H9 (cell line): ENCODE measurements around the gene EIF2S2. TPM values are rescaled to one million over a fixed set of nuclear protein-coding genes. Genes with fewer than 3 reads are reported as not detected.
A peak's percentile ranks its signal among the peaks of the same experiment; 100 is the strongest.

Experiments
- DNase-seq: peaks from one replicate; pipeline ENCODE4 v3.0.0-alpha.2; 2017
- H2AFZ ChIP-seq: one replicate; pipeline ENCODE4 v1.6.1; 2013; ENCODE audit warnings: mild to moderate bottlenecking, low read length, control low read depth, moderate library complexity
- H2AK5ac ChIP-seq: 2 replicates; pipeline ENCODE4 v1.6.1; 2013; ENCODE audit warnings: low read length, control low read depth, mixed read lengths; ENCODE audit not compliant: insufficient read length
- H2BK120ac ChIP-seq: one replicate; pipeline ENCODE4 v1.6.1; 2013; ENCODE audit warnings: low read depth, mild to moderate bottlenecking, low read length, control low read depth, inconsistent platforms; ENCODE audit not compliant: poor library complexity, severe bottlenecking
- H2BK12ac ChIP-seq: 2 replicates; pipeline ENCODE4 v1.6.1; 2013; ENCODE audit warnings: low read length, control low read depth, mixed read lengths, low read depth; ENCODE audit not compliant: insufficient read length
- H2BK15ac ChIP-seq: 2 replicates; pipeline ENCODE4 v1.6.1; 2013; ENCODE audit warnings: low read depth, low read length, control low read depth
- H2BK20ac ChIP-seq: one replicate; pipeline ENCODE4 v1.6.1; 2013; ENCODE audit warnings: low read depth, mild to moderate bottlenecking, low read length, control low read depth, inconsistent platforms; ENCODE audit not compliant: poor library complexity, severe bottlenecking
- H2BK5ac ChIP-seq: 2 replicates; pipeline ENCODE4 v1.6.1; 2013; ENCODE audit warnings: low read length, control low read depth, mixed read lengths; ENCODE audit not compliant: insufficient read length
- H3K14ac ChIP-seq: 2 replicates; pipeline ENCODE4 v1.6.1; 2013; ENCODE audit warnings: low read length, control low read depth; ENCODE audit not compliant: insufficient read depth
- H3K18ac ChIP-seq: 2 replicates; pipeline ENCODE4 v1.6.1; 2013; ENCODE audit warnings: low read depth, mild to moderate bottlenecking, mixed read lengths, low read length, control low read depth; ENCODE audit not compliant: insufficient read length
- H3K23ac ChIP-seq: 2 replicates; pipeline ENCODE4 v1.6.1; 2013; ENCODE audit warnings: low read length, control low read depth, mixed read lengths, low read depth; ENCODE audit not compliant: insufficient read length
- H3K23me2 ChIP-seq: 2 replicates; pipeline ENCODE4 v1.6.1; 2013; ENCODE audit warnings: low read depth, mild to moderate bottlenecking, mixed read lengths, low read length, control low read depth; ENCODE audit not compliant: insufficient read length, poor library complexity, severe bottlenecking
- H3K27ac ChIP-seq: 2 replicates; pipeline ENCODE4 v1.5.1; 2013; ENCODE audit warnings: low read length, control low read depth, mixed read lengths, low read depth; ENCODE audit not compliant: insufficient read length
- H3K27me3 ChIP-seq: 2 replicates; pipeline ENCODE4 v1.6.1; 2013; ENCODE audit warnings: low read length, control low read depth, inconsistent platforms; ENCODE audit not compliant: insufficient read depth
- H3K4ac ChIP-seq: 2 replicates; pipeline ENCODE4 v1.6.1; 2013; ENCODE audit warnings: low read depth, mild to moderate bottlenecking, control low read depth, inconsistent platforms, low read length, moderate library complexity
- H3K4me1 ChIP-seq: 2 replicates; pipeline ENCODE4 v1.6.1; 2013; ENCODE audit warnings: low read length, control low read depth, inconsistent platforms; ENCODE audit not compliant: insufficient read depth
- H3K4me2 ChIP-seq: 2 replicates; pipeline ENCODE4 v1.6.1; 2013; ENCODE audit warnings: low read length, control low read depth, mixed read lengths; ENCODE audit not compliant: insufficient read length, insufficient read depth
- H3K56ac ChIP-seq: 2 replicates; pipeline ENCODE4 v1.6.1; 2013; ENCODE audit warnings: low read depth, mild to moderate bottlenecking, mixed read lengths, low read length, control low read depth; ENCODE audit not compliant: insufficient read length
- H3K79me1 ChIP-seq: 2 replicates; pipeline ENCODE4 v1.6.1; 2013; ENCODE audit warnings: low read depth, mild to moderate bottlenecking, moderate library complexity, low read length, control low read depth, inconsistent platforms; ENCODE audit not compliant: insufficient read depth, poor library complexity, severe bottlenecking
- H3K79me2 ChIP-seq: 2 replicates; pipeline ENCODE4 v1.6.1; 2013; ENCODE audit warnings: low read length, control low read depth, inconsistent platforms; ENCODE audit not compliant: insufficient read depth
- H3K9ac ChIP-seq: 2 replicates; pipeline ENCODE4 v1.6.1; 2013; ENCODE audit warnings: low read length, control low read depth, mixed read lengths; ENCODE audit not compliant: insufficient read length; ENCODE audit errors: extremely low read depth
- H3K9me3 ChIP-seq: one replicate; pipeline ENCODE4 v1.6.1; 2013; ENCODE audit warnings: low read depth, low read length, inconsistent platforms; ENCODE audit not compliant: control insufficient read depth
- H3T11ph ChIP-seq: one replicate; pipeline ENCODE4 v1.6.1; 2013; ENCODE audit warnings: mild to moderate bottlenecking, low read length, control low read depth, inconsistent platforms
- H4K20me1 ChIP-seq: one replicate; pipeline ENCODE4 v1.6.1; 2013; ENCODE audit not compliant: control insufficient read depth, insufficient read length, insufficient read depth
- H4K5ac ChIP-seq: 2 replicates; pipeline ENCODE4 v1.6.1; 2013; ENCODE audit warnings: low read depth, mild to moderate bottlenecking, mixed read lengths, low read length, control low read depth; ENCODE audit not compliant: insufficient read length
- H4K8ac ChIP-seq: replicated peaks from 2 replicates; pipeline ENCODE4 v1.6.1; 2013; ENCODE audit warnings: low read length, control low read depth, mixed read lengths, low read depth; ENCODE audit not compliant: insufficient read length
- H4K91ac ChIP-seq: 2 replicates; pipeline ENCODE4 v1.6.1; 2013; ENCODE audit warnings: low read depth, mild to moderate bottlenecking, moderate library complexity, mixed read lengths, low read length, control low read depth; ENCODE audit not compliant: insufficient read length
- H3K27ac Mint-ChIP-seq, 3 experiments: 2 replicates in 2 of 3; 3 replicates in 1 of 3; pipeline ENCODE4 v1.8.0; 2020 to 2021; ENCODE audit warnings: mixed read lengths in 3 of 3, mild to moderate bottlenecking in 1 of 3, moderate library complexity in 1 of 3
- H3K27me3 Mint-ChIP-seq: 2 replicates; pipeline ENCODE4 v1.8.0; 2021; ENCODE audit warnings: low read depth, mild to moderate bottlenecking, moderate library complexity, mixed read lengths
- H3K36me3 Mint-ChIP-seq, 3 experiments: 2 replicates in 2 of 3; 3 replicates in 1 of 3; pipeline ENCODE4 v1.8.0; 2020 to 2021; ENCODE audit warnings: low read depth in 3 of 3, mixed read lengths in 3 of 3; ENCODE audit not compliant: insufficient read depth in 1 of 3
- H3K4me1 Mint-ChIP-seq, 2 experiments: 2 replicates each; pipeline ENCODE4 v1.8.0; 2020; ENCODE audit warnings: mixed read lengths in 2 of 2
- H3K4me3 Mint-ChIP-seq, 2 experiments: 2 replicates in 1 of 2; 3 replicates in 1 of 2; pipeline ENCODE4 v1.8.0; 2020 to 2021; ENCODE audit warnings: mild to moderate bottlenecking in 2 of 2, mixed read lengths in 2 of 2, moderate library complexity in 1 of 2
- H3K9me3 Mint-ChIP-seq, 2 experiments: 2 replicates in 1 of 2; 3 replicates in 1 of 2; pipeline ENCODE4 v1.8.0; 2020; ENCODE audit warnings: mild to moderate bottlenecking in 2 of 2, mixed read lengths in 2 of 2, moderate library complexity in 1 of 2
- CTCF ChIP-seq: fragments of 200-600 bp; sonication (generic); conservative IDR thresholded peaks from 3 replicates; pipeline ENCODE4 v1.8.0; 2021; ENCODE audit warnings: antibody characterized with exemption, mild to moderate bottlenecking
- WGBS: extraction: QIAGEN DNeasy Blood & Tissue Kit; methylation state at CpG from one replicate; pipeline ENCODE4 v1.1.7; 2013; ENCODE audit warnings: missing lambda C conversion rate, low lambda C conversion rate, mixed read lengths; ENCODE audit not compliant: insufficient read length; ENCODE audit errors: extremely low coverage; 5-methylcytosine and 5-hydroxymethylcytosine counted together
- total RNA-seq: library from RNA; stranded (reverse); gene quantifications from 2 replicates; pipeline ENCODE4 v1.2.1, GENCODE V29; 2021

The EIF2S2 gene
- total RNA-seq, 1 experiment from 2014 or later = 188 TPM

GRCh38 chr20:34085544-34086040 lies 26.5 kb downstream of the EIF2S2 start:
- H3K4me3 Mint-ChIP-seq = no peak overlapping the region
- Histone ChIP-seq H3K27me3 (no peaks in the 10 kb centered on the region), H4K20me1 (no peaks in the 10 kb centered on the region)

More at GRCh38 chr20:34085544-34086040, 26.5 kb downstream of the EIF2S2 start:
- Histone ChIP-seq H3K4ac (no peak overlapping the region), H2BK20ac (no peak overlapping the region), H3K27ac (no peak overlapping the region), H4K8ac (no peak overlapping the region), H2BK15ac (no peak overlapping the region), H4K5ac (no peak overlapping the region), H3K18ac (no peak overlapping the region), H2AFZ (no peak overlapping the region), H3K14ac (no peak overlapping the region), H2AK5ac (no peak overlapping the region), H2BK12ac (no peak overlapping the region), H3K23ac (no peak overlapping the region), H3K56ac (no peak overlapping the region), H3K4me1 (no peaks in the 10 kb centered on the region), H2BK5ac (no peak overlapping the region), H2BK120ac (no peak overlapping the region), H4K91ac (no peak overlapping the region), H3K23me2 (no peaks in the 10 kb centered on the region), H3K9me3 (no peaks in the 10 kb centered on the region), H3K79me1 (no peaks in the 10 kb centered on the region), H3K9ac (no peak overlapping the region), H3K4me2 (no peak overlapping the region), H3T11ph (no peak overlapping the region), H3K79me2 (no peaks in the 10 kb centered on the region)
- H3K4me1 Mint-ChIP-seq = no peaks in the 10 kb centered on the region
- no CpG with 5 or more reads among the region's 5 CpGs for WGBS
- H3K36me3 Mint-ChIP-seq = peaks cover 24 to 64% (median 36%) of the 10 kb centered on the region in 3 experiments
- no peaks in the 10 kb centered on the region for H3K27me3 Mint-ChIP-seq
- peak overlapping the region in 1 of 3 experiments; percentile 22; a peak in 1 of 7 replicates for H3K27ac Mint-ChIP-seq
- TF ChIP-seq CTCF = no peak
- H3K9me3 Mint-ChIP-seq = no peaks in the 10 kb centered on the region
- DNase-seq = no peak
